T-helper 17 cell (primary cell): Measurements from ENCODE around the gene TNFRSF18. TPM values are rescaled to one million over a fixed set of nuclear protein-coding genes. Genes with fewer than 3 reads are reported as not detected.
"Not testable (repeated sequence)": the region's sequence is repeated elsewhere in the genome, so short reads cannot be mapped to it uniquely, and the experiment has no call there.

Source experiments
- ATAC-seq: fragments of 150-1000 bp; cut with Tn5 transposase; 2 replicates; pipeline ENCODE4 v1.10.0; 2021; ENCODE audit warnings: mild to moderate bottlenecking, moderate library complexity
- DNase-seq, 3 donors: peaks; one replicate each; pipeline versions ENCODE4 v3.0.0 to v3.0.0-alpha.2; 2020 to 2021
- H3K9me3 ChIP-seq: one replicate; pipeline ENCODE4 v1.7.0; 2013; ENCODE audit warnings: low read length, mild to moderate bottlenecking; ENCODE audit not compliant: control insufficient read depth, poor library complexity, severe bottlenecking
- H3K27ac Mint-ChIP-seq: one replicate; pipeline ENCODE4 v1.8.0; 2022; ENCODE audit warnings: mild to moderate bottlenecking, moderate library complexity, mixed read lengths
- H3K27me3 Mint-ChIP-seq: one replicate; pipeline ENCODE4 v1.8.0; 2022; ENCODE audit warnings: mixed read lengths
- H3K36me3 Mint-ChIP-seq: one replicate; pipeline ENCODE4 v1.8.0; 2022; ENCODE audit warnings: low read depth, mixed read lengths
- H3K4me1 Mint-ChIP-seq: one replicate; pipeline ENCODE4 v1.8.0; 2022; ENCODE audit warnings: mild to moderate bottlenecking, mixed read lengths
- H3K4me3 Mint-ChIP-seq: one replicate; pipeline ENCODE4 v1.8.0; 2022; ENCODE audit warnings: mild to moderate bottlenecking, moderate library complexity, mixed read lengths
- total RNA-seq, 4 donors: library from RNA in 2 of 4; stranded (reverse) in 2 of 4; gene quantifications; one replicate each; pipeline ENCODE4 v1.2.3 and lab custom pipeline; 2022 to 2026

Gene TNFRSF18
- total RNA-seq, 2 donors from 2014 or later = 47.9 to 80.4 TPM

GRCh38 chr1:1199141-1199960 lies 7.0 kb downstream of the TNFRSF18 start:
- no peaks in the 10 kb centered on the region for H3K9me3 ChIP-seq
- Mint-ChIP-seq H3K36me3 (no peaks in the 10 kb centered on the region), H3K27ac (peak overlapping the region; percentile 68), H3K4me3 (no peak overlapping the region), H3K4me1 (peaks cover 2% of the 10 kb centered on the region), H3K27me3 (no peaks in the 10 kb centered on the region)
- ATAC-seq (no peak), DNase-seq (peak in 2 of 3 donors; percentile 4 to 9)

- Mint-ChIP-seq H3K4me1 (peaks cover 2% of the 10 kb centered on the region), H3K36me3 (no peaks in the 10 kb centered on the region), H3K27me3 (no peaks in the 10 kb centered on the region), H3K4me3 (no peak overlapping the region), H3K27ac (no peak overlapping the region)
- DNase-seq = peak in 2 of 3 donors; percentile 8 to 11
- ATAC-seq = no peak
- no peaks in the 10 kb centered on the region for H3K9me3 ChIP-seq
These were observed 7.8 kb downstream of the TNFRSF18 start for GRCh38 chr1:1198423-1199140.

- no peaks in the 10 kb centered on the region for H3K9me3 ChIP-seq
- Mint-ChIP-seq H3K4me1 (peaks cover 2% of the 10 kb centered on the region), H3K36me3 (no peaks in the 10 kb centered on the region), H3K4me3 (no peak overlapping the region), H3K27ac (no peak overlapping the region), H3K27me3 (no peaks in the 10 kb centered on the region)
- peak in 2 of 3 donors; percentile 3 to 12 for DNase-seq
- no peak for ATAC-seq
These were observed 8.6 kb downstream of the TNFRSF18 start for GRCh38 chr1:1197551-1198422.

GRCh38 chr1:1197188-1197500 lies 9.2 kb downstream of the TNFRSF18 start:
- Mint-ChIP-seq H3K4me1 (peaks cover 2% of the 10 kb centered on the region), H3K27ac (peak overlapping the region; percentile 29), H3K4me3 (no peak overlapping the region), H3K27me3 (no peaks in the 10 kb centered on the region), H3K36me3 (no peaks in the 10 kb centered on the region)
- DNase-seq (no peak), ATAC-seq (no peak)
- no peaks in the 10 kb centered on the region for H3K9me3 ChIP-seq

GRCh38 chr1:1196431-1197187 lies 9.8 kb downstream of the TNFRSF18 start:
- H3K36me3 Mint-ChIP-seq = no peaks in the 10 kb centered on the region

GRCh38 chr1:1195726-1196125 lies 10.7 kb downstream of the TNFRSF18 start:
- not testable (repeated sequence) for ATAC-seq, H3K27ac Mint-ChIP-seq, H3K4me1 Mint-ChIP-seq, H3K36me3 Mint-ChIP-seq, DNase-seq, H3K27me3 Mint-ChIP-seq, H3K4me3 Mint-ChIP-seq, H3K9me3 ChIP-seq

More at GRCh38 chr1:1196431-1197187, 9.8 kb downstream of the TNFRSF18 start:
- Mint-ChIP-seq H3K4me3 (no peak overlapping the region), H3K27ac (peak overlapping the region; percentile 29), H3K27me3 (no peaks in the 10 kb centered on the region), H3K4me1 (peaks cover 2% of the 10 kb centered on the region)
- no peaks in the 10 kb centered on the region for H3K9me3 ChIP-seq
- ATAC-seq = no peak
- peak in 2 of 3 donors; percentile 4 to 9 for DNase-seq

- no peaks in the 10 kb centered on the region for H3K36me3 Mint-ChIP-seq
- no peak overlapping the region for H3K4me3 Mint-ChIP-seq
- ATAC-seq (no peak), DNase-seq (no peak)
- H3K4me1 Mint-ChIP-seq = peaks cover 2% of the 10 kb centered on the region
- H3K27me3 Mint-ChIP-seq = no peaks in the 10 kb centered on the region
- H3K27ac Mint-ChIP-seq = peak overlapping the region; percentile 19
- H3K9me3 ChIP-seq = no peaks in the 10 kb centered on the region
These were observed 11.7 kb downstream of the TNFRSF18 start for GRCh38 chr1:1194723-1195122.

- H3K27ac Mint-ChIP-seq = no peak overlapping the region
- H3K4me1 Mint-ChIP-seq = peaks cover 2% of the 10 kb centered on the region
- no peak overlapping the region for H3K4me3 Mint-ChIP-seq
- H3K27me3 Mint-ChIP-seq = no peaks in the 10 kb centered on the region
- no peaks in the 10 kb centered on the region for H3K36me3 Mint-ChIP-seq
- H3K9me3 ChIP-seq = no peaks in the 10 kb centered on the region
- no peak for ATAC-seq
- no peak for DNase-seq
These were observed 14.7 kb downstream of the TNFRSF18 start for GRCh38 chr1:1191734-1192133.

GRCh38 chr1:1189111-1189510 lies 17.3 kb downstream of the TNFRSF18 start:
- Mint-ChIP-seq H3K4me1 (peaks cover 4% of the 10 kb centered on the region), H3K27ac (peak overlapping the region; percentile 37), H3K27me3 (no peaks in the 10 kb centered on the region), H3K36me3 (no peaks in the 10 kb centered on the region), H3K4me3 (no peak overlapping the region)
- no peaks in the 10 kb centered on the region for H3K9me3 ChIP-seq
- ATAC-seq (no peak), DNase-seq (no peak)

- DNase-seq (no peak), ATAC-seq (no peak)
- no peak overlapping the region for H3K4me3 Mint-ChIP-seq
- H3K9me3 ChIP-seq = no peaks in the 10 kb centered on the region
- H3K36me3 Mint-ChIP-seq = no peaks in the 10 kb centered on the region
- no peaks in the 10 kb centered on the region for H3K27me3 Mint-ChIP-seq
- peaks cover 9% of the 10 kb centered on the region for H3K4me1 Mint-ChIP-seq
- no peak overlapping the region for H3K27ac Mint-ChIP-seq
These were observed 18.5 kb downstream of the TNFRSF18 start for GRCh38 chr1:1187938-1188337.

- peak; percentile 4 to 7 (median 7) for DNase-seq
- Mint-ChIP-seq H3K27ac (peak overlapping the region; percentile 62), H3K4me3 (no peak overlapping the region), H3K36me3 (peaks cover 2% of the 10 kb centered on the region), H3K4me1 (peaks cover 17% of the 10 kb centered on the region), H3K27me3 (peaks cover 4% of the 10 kb centered on the region)
- ATAC-seq = no peak
- no peaks in the 10 kb centered on the region for H3K9me3 ChIP-seq
These were observed 21.2 kb downstream of the TNFRSF18 start for GRCh38 chr1:1185101-1185765.
